22Rv1 (cell line): ENCODE measurements around the gene TMEM130.

ENCODE experiments used
- CTCF ChIP-seq: fragments of 450-650 bp; IDR thresholded peaks from 2 replicates; pipeline ENCODE4 v1.5.1; 2017; ENCODE audit warnings: mild to moderate bottlenecking
- ZFX ChIP-seq: fragments of 450-650 bp; IDR thresholded peaks from 2 replicates; pipeline ENCODE4 v1.6.1; 2017; ENCODE audit warnings: antibody characterized with exemption, borderline replicate concordance

DNA sequence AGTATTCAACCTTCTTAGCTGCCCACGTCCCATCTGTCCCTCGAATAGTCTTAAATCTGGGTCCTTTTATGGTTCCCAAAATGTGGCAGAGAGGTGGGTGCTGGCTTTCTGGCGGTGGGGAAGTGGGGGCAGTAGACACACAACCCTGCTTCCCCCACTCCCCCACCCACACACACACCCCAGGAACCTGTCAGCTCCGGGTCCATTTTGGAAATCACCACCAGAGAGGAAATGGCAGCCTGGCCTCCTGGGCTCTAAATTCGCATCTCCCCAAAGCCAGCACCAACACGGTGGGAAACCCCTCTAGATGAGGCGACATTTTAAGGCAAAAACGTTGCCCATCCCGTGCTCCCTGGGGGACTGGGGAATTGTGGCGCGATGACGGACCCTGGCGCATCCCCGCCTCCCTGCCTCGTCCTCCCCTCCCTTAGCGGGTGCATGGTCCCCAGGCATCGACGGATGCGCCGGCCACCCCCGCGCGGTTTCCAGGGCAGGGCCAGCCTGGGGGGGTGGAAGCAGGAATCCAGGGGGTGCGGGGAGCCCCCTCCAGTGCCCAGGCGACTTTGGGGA, 702 bp downstream of the TMEM130 start:
- TF ChIP-seq CTCF (no peak), ZFX (no peak)
